GM06990 (cell line): ENCODE results near the gene TRPT1.

Experiments
- DNase-seq: peaks from one replicate; pipeline ENCODE4 v3.0.0-alpha.2; 2011; ENCODE audit not compliant: insufficient read length; ENCODE audit errors: extremely low read depth
- H3K27me3 ChIP-seq: replicated peaks from 2 replicates; pipeline ENCODE4 v1.6.0; 2011; ENCODE audit warnings: low read length; ENCODE audit not compliant: control insufficient read depth, insufficient read depth
- H3K36me3 ChIP-seq: 2 replicates; pipeline ENCODE4 v1.5.1; 2011; ENCODE audit warnings: low read length; ENCODE audit not compliant: control insufficient read depth, insufficient read depth
- H3K4me3 ChIP-seq: replicated peaks from 2 replicates; pipeline ENCODE4 v1.5.1; 2011; ENCODE audit warnings: low read depth, mild to moderate bottlenecking, control low read depth, low read length
- CTCF ChIP-seq: IDR thresholded peaks from 2 replicates; pipeline ENCODE4 v1.5.1; 2011; ENCODE audit warnings: low read length, control low read depth, mild to moderate bottlenecking, inconsistent platforms; ENCODE audit not compliant: insufficient read depth, poor library complexity, severe bottlenecking

The TRPT1 gene

DNA sequence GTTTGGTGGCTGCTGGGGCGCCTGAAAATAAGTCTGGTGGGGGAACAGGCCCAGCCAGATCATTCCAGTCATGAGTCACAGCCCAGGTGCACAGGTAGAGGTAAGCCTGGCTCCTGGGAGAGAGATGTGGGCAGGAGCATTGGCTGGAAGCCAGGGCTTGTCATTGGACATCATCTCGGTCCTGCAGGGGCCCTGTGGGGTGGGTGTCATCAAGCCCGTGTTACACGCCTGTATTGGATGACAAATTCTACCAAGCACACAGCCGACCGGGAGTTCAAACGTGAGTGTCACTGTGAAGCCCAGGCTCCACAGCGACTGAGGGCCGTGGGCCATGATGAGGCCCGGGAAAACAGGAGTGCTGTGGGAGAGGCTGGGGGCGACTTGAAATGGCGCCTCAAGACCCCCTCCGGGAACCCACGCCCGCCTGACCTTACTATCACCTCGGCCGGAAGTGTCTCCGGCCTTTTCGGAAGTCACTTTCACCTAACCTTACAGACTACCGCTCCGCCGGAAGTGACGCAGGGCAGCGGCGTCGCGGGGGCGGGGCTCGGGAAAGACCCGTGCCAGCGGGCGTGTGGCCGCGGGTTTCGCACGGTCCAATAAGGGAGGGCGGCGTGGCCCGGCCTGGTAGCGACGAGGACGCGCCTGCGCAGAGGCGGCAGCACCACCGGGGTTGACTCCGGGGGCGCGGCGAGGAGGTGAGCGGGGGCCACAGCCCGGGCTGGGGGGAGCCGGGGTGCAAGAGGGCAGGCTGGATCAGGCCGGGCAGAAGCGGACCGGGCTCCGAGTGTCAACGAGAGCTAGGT is 14.7 kb upstream of the TRPT1 start, which contains the start of gene FKBP2:
TSS of gene FKBP2 (plus strand) at position 661 of the 806 bp plus-strand sequence. CDS start 1,293 bp downstream, outside the sequence.
- no peaks in the 10 kb centered on the region for H3K27me3 ChIP-seq
- H3K4me3 ChIP-seq = peak within 1 kb of the TSS; percentile 89
- no peak for TF ChIP-seq CTCF
- peak; percentile 99 for DNase-seq
- peaks cover 14% of the 10 kb centered on the region for H3K36me3 ChIP-seq

DNA sequence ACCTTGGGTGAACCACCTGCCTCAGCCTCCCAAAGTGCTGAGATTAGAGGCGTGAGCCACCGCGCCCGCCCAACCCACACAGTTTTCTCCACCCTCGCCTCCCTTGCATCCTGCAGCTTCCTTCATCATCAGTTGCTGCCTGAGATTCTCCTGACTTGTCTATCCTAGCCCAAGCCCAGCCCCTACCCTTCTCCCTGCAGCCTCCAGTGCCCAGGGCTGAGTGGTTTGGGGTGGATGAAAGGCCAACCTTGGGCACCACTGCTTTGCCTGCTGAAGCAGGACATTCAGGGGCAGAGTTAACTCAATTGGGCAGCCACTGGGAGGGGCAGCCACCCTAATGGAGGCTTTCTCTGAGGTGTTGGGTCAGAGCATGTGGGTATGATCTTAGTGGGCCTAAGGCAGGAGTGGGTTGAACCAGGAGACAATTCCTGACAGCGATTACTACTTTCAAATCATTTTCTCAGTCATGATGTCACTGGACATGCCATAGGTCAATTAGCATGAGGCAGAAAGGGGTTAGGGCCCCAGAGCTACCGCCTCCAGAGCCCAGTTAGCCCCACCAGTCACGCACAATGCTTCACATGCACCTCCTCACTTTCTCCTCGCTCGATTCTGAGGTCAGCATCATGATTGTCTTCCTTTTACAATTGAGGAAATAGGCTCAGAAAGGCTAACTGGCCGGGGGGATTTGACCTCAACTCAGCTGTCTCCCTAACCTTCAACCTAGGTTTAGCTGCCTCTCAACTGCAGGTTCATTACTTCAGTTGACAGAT is 13.9 kb upstream of the TRPT1 start:
- H3K4me3 ChIP-seq = peak overlapping the region; percentile 89
- no peaks in the 10 kb centered on the region for H3K27me3 ChIP-seq
- TF ChIP-seq CTCF = no peak
- DNase-seq = peak; percentile 67
- H3K36me3 ChIP-seq = peaks cover 13% of the 10 kb centered on the region

DNA sequence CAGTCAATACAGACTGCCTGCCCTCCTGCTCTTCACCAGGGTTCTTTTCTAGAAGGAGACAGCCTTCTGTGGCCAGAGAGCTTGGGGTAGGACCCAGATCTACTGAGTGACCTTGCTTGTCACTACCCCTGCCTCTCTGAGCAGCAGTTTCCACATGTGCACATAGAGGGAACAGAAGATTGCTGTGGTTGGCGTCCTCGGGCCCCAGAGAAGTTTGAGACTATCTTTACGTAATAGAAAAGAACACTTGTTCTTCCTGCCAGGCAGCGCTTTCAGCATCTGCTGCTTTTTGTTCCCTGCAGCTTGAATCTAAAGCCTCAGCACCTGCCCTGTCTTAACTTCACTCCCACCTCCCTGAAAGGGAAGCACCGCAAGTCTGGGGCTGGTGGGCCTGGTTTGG is 13.0 kb upstream of the TRPT1 start:
- TF ChIP-seq CTCF = no peak
- H3K36me3 ChIP-seq = peaks cover 11% of the 10 kb centered on the region
- no peak overlapping the region for H3K4me3 ChIP-seq

DNA sequence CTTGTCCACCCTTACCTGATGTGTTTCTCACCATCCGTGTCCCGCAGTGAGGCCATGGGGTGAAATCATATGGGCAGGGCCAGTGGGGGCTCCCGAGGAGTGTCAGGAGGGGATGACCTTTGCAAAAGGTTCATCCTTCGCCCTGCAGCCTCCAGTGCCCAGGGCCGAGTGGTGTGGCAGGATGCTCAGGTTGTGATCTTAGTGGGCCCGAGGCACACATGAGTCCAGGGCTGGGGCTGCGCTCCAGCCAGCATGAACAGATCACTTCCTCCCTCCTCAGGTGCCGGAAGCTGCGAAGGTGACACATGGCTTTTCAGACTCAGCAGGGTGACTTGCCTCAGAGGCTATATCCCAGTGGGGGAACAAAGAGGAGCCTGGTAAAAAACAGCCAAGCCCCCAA is 12.1 kb upstream of the TRPT1 start:
- Histone ChIP-seq H3K4me3 (no peak overlapping the region), H3K36me3 (peaks cover 2% of the 10 kb centered on the region), H3K27me3 (no peaks in the 10 kb centered on the region)
- DNase-seq = no peak
- no peak for TF ChIP-seq CTCF

More for the DNA sequence above, 13.0 kb upstream of the TRPT1 start:
- DNase-seq = no peak
- no peaks in the 10 kb centered on the region for H3K27me3 ChIP-seq

- TF ChIP-seq CTCF = no peak
- H3K36me3 ChIP-seq = peaks cover 1% of the 10 kb centered on the region
- H3K27me3 ChIP-seq = no peaks in the 10 kb centered on the region
- peak; percentile 13 for DNase-seq
- H3K4me3 ChIP-seq = no peak overlapping the region
These were observed 11.5 kb upstream of the TRPT1 start for GRCh38 chr11:64237484-64237951.
